Stimulated activated naive CD4-positive, alpha-beta T cell treated with Interleukin-2 at 50 U/mL for 16 hours (primary cell): ENCODE measurements around the gene FRMD7.
A peak's percentile ranks its signal among the peaks of the same experiment; 100 is the strongest.
"Not testable (repeated sequence)": the region's sequence is repeated elsewhere in the genome, so short reads cannot be mapped to it uniquely, and the experiment has no call there.

Experiments used
- DNase-seq: peaks from one replicate; lab custom pipeline; 2025; lab: John Stamatoyannopoulos, UW

Gene FRMD7

GRCh38 chrX:132092439-132093065, 35.3 kb downstream of the FRMD7 start:
- peak; percentile 18 for DNase-seq

GRCh38 chrX:132090403-132091159, 37.2 kb downstream of the FRMD7 start:
- DNase-seq: no peak

GRCh38 chrX:132088864-132089263, 39.0 kb downstream of the FRMD7 start:
- DNase-seq: no peak

- no peak for DNase-seq
Measured at GRCh38 chrX:132086672-132087071, 41.1 kb downstream of the FRMD7 start.

- DNase-seq: no peak
Measured at GRCh38 chrX:132085786-132086185, 42.0 kb downstream of the FRMD7 start.

- no peak for DNase-seq
Measured at GRCh38 chrX:132077912-132078311, 49.9 kb downstream of the FRMD7 start.

- DNase-seq: no peak
Measured at GRCh38 chrX:132077414-132077813, 50.4 kb downstream of the FRMD7 start.

- no peak for DNase-seq
Measured at GRCh38 chrX:132071254-132071653, 56.6 kb downstream of the FRMD7 start.

DNA sequence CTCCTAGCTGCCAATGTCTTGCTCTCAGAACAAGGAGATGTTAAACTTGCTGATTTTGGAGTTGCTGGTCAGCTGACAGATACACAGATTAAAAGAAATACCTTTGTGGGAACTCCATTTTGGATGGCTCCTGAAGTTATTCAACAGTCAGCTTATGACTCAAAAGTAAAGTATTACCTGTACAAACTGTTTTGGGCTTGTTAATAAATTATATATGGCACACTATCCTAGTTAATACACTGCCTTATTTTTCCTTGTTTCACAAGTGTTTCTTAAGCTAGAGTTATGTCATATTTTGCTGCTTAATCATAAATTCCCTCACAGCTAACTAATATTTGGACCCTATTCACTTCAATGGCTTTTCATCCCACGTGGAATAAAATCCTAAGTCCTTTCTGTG, 59.4 kb downstream of the FRMD7 start:
- DNase-seq: no peak

DNA sequence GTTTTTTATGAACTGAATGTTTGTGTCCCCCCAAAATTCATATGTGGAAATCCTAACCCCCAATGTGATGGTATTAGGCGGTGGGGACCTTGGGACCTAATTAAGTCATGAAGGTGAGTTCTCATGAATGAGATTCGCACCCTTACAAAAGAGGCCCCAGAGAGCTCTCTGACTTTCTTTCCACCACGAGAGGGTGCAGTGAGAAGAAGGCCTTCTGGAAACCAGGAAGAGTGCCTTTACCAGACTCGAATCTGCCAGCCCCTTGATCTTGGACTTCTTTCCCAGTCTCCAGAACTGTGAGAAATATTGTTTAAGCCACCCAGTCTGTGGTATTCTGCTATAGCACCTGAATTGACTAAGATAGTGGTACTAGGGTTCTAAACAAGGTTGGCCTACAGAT, 64.0 kb downstream of the FRMD7 start:
- no peak for DNase-seq

- no peak for DNase-seq
Measured at GRCh38 chrX:132063334-132063733, 64.5 kb downstream of the FRMD7 start.

DNA sequence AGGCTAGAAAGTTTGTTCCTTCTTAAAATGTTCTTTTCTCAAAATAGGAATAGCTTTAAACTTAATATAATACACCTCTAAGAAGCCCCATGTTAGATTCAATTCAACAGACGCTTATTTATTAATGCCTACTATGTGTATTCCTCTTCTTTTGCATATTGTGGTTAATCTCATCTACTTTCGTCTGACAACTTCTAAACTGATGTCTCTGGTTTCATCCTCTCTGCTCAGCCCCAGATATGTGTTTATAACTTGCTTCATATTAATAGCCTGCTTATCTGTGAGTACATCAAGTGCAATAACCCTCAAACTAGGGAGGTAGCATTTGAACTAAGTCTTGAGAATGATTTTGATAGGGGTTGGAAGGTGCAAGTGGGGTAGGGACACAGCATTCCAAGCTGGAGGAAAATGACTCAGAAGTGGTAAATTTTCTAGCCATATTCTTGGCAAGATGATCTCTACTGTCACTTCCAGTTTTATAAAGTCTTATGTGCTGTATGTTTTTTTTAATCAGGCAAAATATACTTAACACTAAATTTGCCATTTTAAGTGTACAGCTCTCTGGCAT, 67.8 kb downstream of the FRMD7 start:
- DNase-seq: no peak

GRCh38 chrX:132058975-132059374, 68.8 kb downstream of the FRMD7 start:
- DNase-seq: no peak

GRCh38 chrX:132058050-132058449, 69.8 kb downstream of the FRMD7 start:
- DNase-seq: no peak

- not testable (repeated sequence) for DNase-seq
Measured at GRCh38 chrX:132051778-132052177, 76.0 kb downstream of the FRMD7 start.

DNA sequence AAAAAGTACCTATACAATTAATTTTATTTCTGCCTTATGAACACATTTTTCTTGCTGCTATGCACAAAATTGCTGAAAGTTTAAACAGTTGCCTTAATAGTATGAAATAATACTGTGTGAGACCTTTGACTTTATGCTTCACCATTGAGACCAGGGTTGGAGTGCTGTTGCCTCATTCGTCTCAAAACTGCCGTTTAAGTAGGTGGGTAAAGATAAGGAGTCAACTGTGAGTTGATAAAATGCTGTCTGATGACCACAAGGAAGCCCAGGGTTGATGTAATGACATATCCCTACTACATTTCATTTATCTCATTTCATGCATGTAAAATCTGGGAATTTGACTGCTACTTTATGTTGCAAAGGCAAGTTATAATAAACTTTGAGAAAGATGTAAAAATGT, 81.3 kb downstream of the FRMD7 start:
- DNase-seq: no peak

GRCh38 chrX:132045456-132045855, 82.4 kb downstream of the FRMD7 start:
- no peak for DNase-seq

DNA sequence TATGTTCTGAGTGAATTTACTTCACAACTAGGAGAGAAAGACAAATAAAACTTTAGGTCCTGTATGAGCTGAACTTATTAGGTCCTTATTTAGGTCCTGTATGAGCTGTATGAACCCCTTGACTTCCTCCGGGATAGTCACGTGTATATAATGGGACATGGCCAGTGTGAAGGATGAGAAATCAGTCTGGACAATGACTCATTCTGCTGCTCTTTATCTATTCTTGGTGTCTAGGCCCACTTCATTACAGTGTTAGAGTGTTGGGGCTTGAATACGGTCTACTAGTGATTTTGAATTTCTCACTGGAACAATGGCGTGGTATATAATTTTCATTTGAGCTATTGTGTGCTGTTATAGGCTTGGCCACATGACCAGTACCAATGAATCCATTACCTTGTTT, 82.9 kb downstream of the FRMD7 start:
- DNase-seq: no peak

GRCh38 chrX:132043977-132044376, 83.8 kb downstream of the FRMD7 start:
- no peak for DNase-seq

DNA sequence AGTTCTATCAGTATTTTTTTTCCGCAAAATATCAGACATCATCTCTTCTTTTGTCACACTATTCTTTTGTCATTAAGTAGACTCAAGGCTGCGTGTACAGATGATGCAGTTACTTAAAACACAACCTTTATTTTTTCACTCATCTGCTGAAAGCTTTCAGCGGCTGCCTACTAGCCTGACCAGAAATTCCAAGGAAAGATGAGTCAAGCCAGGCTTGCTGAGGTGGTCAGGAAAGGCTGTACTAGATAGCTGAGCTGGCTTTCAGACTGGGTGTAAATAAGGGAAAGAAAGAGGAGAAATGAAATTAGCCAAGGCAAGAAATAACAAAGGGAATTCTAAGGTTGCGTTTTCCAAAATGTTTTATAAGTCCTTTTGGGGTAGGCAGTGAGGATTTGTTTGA, 86.8 kb downstream of the FRMD7 start:
- DNase-seq: no peak

GRCh38 chrX:132040066-132040465, 87.8 kb downstream of the FRMD7 start:
- DNase-seq: no peak

DNA sequence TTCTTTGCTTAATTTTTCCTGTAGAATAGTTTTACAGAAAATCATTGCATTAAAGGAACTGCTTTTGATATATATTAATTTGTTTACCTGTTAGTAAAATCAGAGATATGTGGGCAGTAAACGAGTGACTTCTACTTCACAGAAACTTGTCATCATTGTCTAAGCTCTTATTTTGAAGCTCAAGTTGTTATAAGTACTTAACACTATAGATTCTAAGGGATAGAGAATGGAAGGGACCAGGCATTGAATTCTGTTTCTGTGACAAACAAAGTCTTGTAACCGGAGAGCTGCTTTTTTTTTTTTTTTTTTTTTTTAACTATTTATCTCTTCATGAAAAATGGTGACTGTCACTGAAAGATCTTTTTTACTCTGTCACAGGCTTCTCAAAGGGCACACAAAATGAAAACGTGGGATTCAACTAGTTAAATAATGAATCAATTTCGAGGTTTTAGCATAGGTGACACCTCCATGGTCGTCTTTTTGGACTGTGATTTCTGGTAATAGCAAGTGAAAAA, 90.3 kb downstream of the FRMD7 start:
- no peak for DNase-seq

DNA sequence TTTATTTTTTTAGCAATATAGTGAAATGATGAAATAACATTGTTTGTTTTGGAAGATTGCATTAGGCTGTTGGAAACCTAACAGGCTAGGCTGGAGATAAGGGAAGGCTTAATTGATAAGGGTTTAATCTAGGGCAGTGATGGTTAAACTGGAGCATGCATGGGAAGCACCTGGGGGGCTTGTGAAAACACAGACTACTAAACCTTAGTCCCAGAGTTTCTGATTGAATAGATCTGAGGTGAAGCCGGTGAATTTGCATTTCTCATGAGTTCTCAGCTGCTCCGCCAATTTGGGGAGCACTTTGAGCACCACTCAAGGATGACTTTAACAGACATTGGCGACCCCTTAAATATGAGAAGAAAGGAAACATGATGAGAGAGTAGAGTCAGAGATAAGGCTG, 93.2 kb downstream of the FRMD7 start:
- no peak for DNase-seq
